Activated CD4-positive, alpha-beta T cell treated with anti-CD3 and anti-CD28 coated beads, Interleukin-2, amount 50 U/mL, for 4 hours (primary cell): Measurements from ENCODE around the gene FAM136A.
"Not testable (repeated sequence)": the region's sequence is repeated elsewhere in the genome, so short reads cannot be mapped to it uniquely, and the experiment has no call there.

Experiments
- DNase-seq, 2 experiments: peaks; one replicate each; pipeline ENCODE4 v3.0.0-alpha.2; 2020

The FAM136A gene

GRCh38 chr2:70301344-70302194 is at the start of gene FAM136A:
TSS of gene FAM136A (minus strand) at chr2:70302067. CDS start at chr2:70302011, 56 bp downstream.
- DNase-seq, result peak; percentile 84 to 85

GRCh38 chr2:70349921-70350685 is 48.2 kb upstream of the FAM136A start:
- no peak for DNase-seq

- no peak for DNase-seq
Observed at GRCh38 chr2:70347831-70348230, 46.0 kb upstream of the FAM136A start.

GRCh38 chr2:70344195-70344594 is 42.3 kb upstream of the FAM136A start:
- DNase-seq, result no peak

GRCh38 chr2:70341477-70341765 is 39.6 kb upstream of the FAM136A start:
- no peak for DNase-seq

GRCh38 chr2:70340761-70341476 is 39.1 kb upstream of the FAM136A start:
- DNase-seq, result peak; percentile 9 to 21

- no peak for DNase-seq
Observed at GRCh38 chr2:70340075-70340474, 38.2 kb upstream of the FAM136A start.

- DNase-seq, result no peak
Observed at GRCh38 chr2:70336552-70336951, 34.7 kb upstream of the FAM136A start.

GRCh38 chr2:70331012-70331411 is 29.1 kb upstream of the FAM136A start:
- DNase-seq, result no peak

- DNase-seq, result no peak
Observed at GRCh38 chr2:70330476-70330875, 28.6 kb upstream of the FAM136A start.

GRCh38 chr2:70328921-70329561 is 27.2 kb upstream of the FAM136A start:
- no peak for DNase-seq

GRCh38 chr2:70325875-70326274 is 24.0 kb upstream of the FAM136A start:
- no peak for DNase-seq

- DNase-seq, result no peak
Observed at GRCh38 chr2:70322518-70322917, 20.7 kb upstream of the FAM136A start.

GRCh38 chr2:70321370-70321769 is 19.5 kb upstream of the FAM136A start:
- DNase-seq, result no peak

GRCh38 chr2:70314640-70315039 is 12.8 kb upstream of the FAM136A start:
- no peak for DNase-seq

GRCh38 chr2:70312560-70312959 is 10.7 kb upstream of the FAM136A start:
- DNase-seq, result no peak

- no peak for DNase-seq
Observed at GRCh38 chr2:70310899-70311298, 9.0 kb upstream of the FAM136A start.

- no peak for DNase-seq
Observed at GRCh38 chr2:70305531-70305930, 3.7 kb upstream of the FAM136A start.

GRCh38 chr2:70304498-70304897 is 2.6 kb upstream of the FAM136A start:
- no peak for DNase-seq

GRCh38 chr2:70303186-70303585 is 1.3 kb upstream of the FAM136A start:
- DNase-seq, result no peak

- DNase-seq, result not testable (repeated sequence)
Observed at GRCh38 chr2:70302195-70302546, 304 bp upstream of the FAM136A start.

GRCh38 chr2:70300771-70301343 is 1.0 kb downstream of the FAM136A start:
- DNase-seq, result no peak

- DNase-seq, result not testable (repeated sequence)
Observed at GRCh38 chr2:70297828-70298227, 4.0 kb downstream of the FAM136A start.
